ENCODE data around the gene WWC2.

Gene WWC2

DNA sequence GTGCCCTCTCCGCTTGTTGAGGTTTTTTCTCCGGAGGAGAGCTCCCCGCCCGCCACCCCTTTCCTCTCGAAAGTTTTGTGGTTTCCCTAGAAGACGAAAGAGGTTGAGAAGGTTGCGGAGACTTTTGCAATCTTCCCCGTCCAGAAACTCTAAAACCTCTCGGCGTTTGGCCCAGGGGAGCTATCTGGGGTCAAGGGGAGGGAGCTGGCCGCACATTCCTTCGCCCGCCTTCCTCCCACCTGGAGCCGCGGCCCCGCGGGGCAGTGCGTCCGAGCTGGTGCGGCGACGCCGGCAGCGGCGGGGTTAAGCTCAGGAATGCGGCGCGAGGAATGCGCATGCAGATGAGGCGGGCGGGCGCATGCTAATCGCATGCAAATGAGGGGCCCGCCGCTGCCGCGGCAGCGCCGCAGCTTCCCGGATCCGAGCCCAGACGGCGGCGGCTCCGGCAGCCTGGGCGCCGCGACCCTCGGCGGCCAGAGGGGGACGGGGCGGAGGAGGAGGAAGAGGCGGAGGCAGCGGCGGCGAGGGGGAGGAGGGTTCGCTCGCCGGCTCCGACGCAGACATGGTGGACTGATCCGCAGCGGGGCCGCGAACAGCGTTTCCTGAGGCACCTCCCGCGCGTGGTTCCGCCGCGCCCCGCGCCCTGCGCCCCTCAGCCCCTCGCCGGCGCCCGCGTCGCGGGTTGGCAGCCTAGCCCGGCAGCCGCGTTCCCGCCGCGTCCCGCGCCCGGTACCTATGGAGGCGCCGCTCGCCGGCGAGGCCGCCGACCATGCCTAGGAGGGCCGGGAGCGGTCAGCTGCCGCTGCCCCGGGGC lies at the start of gene WWC2:
WWC2 (plus strand) TSS at position 535 of the 814 bp plus-strand sequence; CDS start at position 770, 235 bp downstream.
- peak; percentile 86 for DNase-seq

DNA sequence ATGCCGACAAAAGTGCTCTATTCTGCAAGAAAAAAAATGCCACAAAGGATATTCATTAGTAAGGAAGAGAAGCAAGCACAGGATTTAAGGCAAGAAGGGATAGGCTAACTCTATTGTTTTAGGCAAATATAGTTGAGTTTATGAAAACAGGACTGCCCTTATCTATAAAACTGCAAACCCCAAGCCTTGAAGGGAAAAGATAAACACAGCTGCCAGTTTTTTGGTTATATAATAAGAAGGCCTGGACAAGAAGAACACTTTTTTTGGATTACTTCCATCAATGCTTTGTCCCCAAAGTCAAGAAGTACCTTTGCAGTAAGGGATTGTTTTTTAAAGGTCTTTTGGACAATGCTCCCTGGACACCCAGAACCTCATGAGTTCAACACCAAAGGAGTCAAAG lies 45.4 kb upstream of the WWC2 start:
- no peak for DNase-seq

DNA sequence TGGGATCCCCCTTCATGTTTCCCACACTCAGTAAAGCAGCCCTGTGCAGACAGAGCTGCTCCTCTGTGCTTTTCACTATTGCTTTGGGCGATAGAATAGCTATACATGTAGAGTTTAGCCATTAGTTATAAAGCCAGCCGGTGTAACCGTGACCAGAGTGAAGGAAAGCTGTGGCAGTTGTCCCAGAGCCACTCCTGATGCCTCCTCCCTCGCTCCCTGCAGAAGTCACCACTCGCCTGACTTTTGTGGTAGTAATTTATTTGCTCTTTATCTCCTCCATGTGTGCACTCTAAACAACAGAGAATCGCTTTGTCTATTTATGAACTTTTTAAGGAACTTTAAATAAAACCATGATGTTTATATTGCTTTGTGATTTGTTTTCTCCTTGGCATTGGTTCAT lies 41.8 kb upstream of the WWC2 start:
- DNase-seq = no peak

DNA sequence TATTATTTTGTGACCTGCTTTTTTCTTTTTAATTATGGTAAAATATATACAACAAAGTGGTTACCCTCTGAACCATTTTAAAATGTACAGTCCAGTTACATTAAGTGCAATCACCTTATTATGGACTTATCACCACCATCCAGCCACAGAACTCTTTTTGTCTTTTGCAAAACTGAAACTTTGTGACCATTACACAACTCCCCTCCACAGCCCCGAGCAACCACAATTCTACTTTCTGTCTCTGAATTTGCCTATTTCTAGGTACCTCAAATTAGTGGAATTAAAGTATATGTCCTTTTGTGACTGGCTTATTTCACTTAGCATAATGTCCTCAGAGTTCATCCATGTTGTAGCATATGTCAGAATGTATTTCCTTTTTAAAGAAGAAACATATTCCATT lies 39.3 kb upstream of the WWC2 start:
- no peak for DNase-seq

DNA sequence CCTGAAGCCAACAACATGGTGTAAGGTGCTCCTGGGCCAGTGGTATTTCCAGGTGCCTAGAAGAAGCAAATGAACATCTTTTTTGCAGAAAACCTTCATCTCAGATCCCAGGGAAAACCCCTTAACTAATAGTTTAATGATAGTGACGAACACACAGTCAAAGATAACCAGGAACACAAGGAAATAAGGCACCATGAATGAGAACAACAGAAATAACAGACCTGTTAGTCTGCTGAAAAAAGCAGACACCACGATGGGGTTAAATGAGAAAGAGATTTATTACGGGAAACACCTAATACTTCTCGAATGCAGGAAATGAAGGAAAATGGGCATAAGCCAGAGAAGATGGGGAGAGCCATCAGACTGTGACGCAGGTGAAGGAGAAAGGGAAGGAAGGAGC lies 30.6 kb upstream of the WWC2 start:
- no peak for DNase-seq

DNA sequence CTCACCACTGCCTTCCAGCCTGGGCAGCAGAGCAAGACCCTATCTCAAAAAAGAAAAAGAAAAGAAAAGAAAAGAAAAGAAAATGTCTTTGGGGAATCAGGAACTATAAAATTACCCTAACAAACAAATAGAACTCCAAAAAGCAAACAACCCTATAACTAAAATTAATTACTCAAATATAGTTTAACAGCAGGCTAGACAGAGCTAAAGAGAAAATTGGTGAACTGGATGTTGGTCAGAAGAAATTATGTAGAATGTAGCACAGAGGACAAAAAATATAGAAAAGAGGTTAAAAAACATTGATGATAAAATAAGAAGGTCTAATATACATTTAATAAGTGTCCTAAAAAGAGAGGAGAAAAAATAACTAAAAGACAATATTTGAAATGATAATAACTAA lies 27.8 kb upstream of the WWC2 start:
- no peak for DNase-seq

DNA sequence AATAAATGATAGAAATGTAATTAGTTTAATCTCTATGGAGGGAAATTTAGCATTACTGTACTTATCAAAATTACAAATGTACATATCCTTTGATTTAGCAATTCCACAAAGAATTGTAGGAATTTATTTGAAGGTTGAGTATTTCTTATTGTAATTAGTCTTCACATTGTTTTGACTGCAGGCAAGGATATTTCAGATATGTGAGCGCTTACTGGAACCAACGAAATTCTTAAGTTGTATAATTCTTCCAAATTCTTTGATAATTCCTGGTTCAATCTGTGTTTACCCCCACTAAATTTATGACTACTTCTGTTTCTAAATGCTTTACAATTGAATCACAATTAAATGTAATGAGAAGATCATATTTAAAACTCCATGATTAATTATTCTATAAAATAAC lies 26.9 kb upstream of the WWC2 start:
- no peak for DNase-seq

DNA sequence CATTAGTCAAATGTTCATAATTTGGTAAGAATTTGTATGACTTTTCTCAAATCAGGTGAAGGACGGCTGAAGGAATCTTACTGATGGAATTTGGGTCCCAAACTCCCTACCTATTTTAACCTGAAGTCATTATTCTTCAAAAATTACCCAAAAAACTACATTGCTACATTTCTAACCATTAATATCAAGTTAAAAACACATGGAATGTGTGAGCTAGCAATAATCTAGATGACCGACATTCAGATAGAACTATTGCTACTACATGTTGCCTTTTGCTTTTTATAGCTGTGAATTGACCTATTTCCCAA lies 25.3 kb upstream of the WWC2 start:
- no peak for DNase-seq

DNA sequence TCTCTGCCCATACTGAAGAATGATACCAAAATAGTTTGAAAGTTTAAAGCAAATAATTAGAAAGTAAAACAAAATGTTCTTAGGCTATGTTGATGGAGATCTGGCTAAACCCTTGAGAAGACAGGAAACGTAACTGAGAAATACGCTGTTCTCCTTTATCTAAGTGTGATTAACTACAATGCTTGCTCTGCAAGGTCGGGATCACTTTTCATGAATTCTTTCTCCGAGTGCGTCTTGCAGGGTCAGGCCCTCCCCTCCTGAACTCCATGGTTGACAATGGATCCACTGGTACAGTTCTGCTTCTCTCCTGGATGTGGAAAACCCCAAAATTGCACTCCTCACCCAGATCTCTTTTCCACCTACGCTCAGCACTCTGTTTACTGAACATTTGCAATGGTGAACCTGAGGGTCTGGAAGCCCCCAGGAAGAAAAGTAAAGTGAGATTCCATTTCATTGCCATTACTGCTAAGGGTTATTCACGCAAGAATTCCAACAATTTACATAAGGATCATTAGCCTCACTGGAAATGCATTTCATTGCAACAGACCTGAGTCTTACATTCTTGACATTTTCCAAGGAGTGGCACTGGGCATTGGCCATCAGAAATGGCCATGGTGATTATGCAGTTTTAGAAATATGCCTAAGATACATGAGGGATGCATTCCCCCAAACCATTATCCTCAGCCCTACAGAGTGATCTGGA lies 24.6 kb upstream of the WWC2 start:
- DNase-seq = no peak

DNA sequence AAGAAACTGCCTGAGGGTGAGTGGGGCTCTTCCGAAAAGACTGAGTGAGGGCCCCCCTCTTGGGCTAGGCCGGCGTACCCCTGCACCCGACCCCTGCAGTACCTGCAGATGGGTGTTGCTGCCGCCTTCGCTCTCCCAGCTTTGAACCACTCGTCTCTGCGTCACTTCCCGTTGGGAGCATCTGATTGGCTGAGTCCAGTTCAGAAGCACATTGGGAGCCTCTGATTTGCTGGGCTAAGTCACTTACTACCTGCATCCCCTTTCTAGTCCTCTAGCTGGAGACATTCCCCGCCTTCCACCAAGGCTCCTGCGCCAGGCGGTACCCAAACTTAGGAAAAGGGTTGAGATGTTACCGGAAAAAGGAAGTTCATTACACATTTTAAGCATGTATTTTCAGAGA lies 20.4 kb upstream of the WWC2 start:
- DNase-seq = no peak

DNA sequence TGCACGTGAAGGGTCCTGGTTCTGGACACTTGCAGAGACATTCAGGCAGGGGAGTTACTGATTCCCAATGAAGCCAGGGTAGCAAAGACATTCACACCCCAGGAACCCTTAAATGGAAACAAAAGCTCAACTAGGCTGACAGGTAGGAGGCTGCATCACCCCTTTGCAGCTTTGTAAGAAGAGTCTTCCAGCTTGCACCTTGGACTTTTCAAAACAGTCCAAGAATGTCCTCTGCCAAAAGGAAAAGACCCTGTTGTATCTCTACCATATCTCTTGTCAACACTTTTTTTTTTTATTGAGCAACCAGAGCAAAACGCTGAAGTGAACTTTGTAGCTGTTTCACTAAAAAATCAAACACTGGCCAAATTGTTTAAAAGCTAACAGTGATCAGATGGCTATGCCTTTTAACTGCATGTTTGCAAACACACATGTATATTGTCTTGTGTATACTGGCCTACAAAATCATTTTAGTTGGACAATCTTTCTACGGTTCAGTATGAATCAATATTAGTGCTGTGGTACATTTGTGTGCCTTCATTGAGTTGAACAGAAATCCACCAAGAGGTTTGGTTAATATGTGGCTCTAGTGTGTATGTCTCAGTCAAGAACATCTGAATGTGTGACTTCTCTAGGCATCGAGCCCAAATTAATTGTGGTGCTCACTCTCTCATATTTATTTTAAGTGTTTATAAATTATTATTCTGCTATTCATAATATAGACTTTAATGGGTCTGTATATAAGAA lies 18.5 kb upstream of the WWC2 start:
- no peak for DNase-seq

DNA sequence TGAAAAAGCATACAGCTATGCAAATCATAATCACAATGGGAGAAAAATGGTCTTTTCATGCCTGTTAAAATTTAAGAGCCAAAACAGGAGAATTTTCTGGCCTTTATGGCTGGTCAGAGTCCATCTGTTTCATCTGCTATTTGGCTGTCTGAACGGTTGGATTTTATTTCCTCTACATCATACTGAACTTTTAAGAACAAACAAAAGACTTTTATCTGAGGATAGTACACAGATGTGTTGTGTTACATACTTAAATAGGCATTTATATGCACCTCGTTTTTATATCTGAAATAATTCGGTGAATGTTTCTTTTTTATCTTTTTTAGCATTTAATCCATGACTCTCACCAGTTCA lies 18.0 kb upstream of the WWC2 start:
- no peak for DNase-seq

DNA sequence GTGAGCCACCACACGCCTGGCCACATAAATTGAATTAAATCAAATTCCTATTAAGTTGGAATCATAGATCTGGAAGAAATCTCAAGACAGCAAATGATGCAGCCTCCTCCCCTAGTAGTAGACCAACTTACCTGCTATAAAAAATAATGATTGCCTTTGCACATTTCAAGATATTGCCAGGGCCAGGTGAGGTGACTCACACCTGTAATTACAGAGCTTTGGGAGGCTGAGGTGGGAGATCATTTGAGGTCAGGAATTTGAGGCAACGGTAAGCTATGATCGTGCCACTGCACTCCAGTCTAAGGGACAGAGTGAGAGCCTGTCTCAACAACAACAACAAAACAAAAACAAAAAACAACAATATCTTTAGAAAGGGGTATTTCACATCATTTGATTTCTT lies 17.0 kb upstream of the WWC2 start:
- no peak for DNase-seq

DNA sequence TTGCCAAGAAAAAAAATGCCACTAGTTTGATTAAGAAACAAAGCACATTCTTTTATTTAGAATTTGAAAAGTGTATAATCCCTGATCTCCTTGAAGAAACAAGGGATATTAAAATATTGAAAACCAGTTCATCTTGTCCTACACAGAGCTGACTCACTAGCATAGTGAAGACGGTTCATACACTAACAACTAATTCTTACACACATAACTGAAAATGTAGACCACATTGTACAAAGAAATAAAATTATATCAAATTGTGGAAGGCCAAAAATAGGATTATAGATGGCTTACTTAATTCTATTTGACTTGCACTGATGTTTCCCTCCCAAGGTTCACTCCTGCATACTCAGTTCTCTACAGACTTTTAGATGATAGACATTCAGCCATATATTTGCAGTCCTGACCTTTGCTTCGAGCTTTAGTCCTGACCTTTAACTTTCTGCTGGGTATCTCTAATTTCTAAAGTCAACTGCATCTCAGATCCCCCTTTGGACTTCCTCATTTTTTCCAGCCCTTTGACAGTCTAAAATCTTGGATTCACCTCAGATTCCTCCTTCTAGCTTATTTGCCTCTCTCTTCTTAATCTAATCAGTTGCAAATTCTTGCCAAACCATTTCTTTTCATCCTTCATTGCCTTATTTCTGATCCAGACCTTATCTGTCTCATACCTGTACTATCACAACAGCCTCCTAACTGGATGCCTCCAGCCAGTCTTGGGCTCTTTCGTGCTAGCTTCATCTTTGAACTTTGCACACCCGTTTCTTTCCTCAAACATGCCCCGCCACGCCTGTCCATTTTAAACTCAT lies 4.5 kb upstream of the WWC2 start:
- DNase-seq = no peak

DNA sequence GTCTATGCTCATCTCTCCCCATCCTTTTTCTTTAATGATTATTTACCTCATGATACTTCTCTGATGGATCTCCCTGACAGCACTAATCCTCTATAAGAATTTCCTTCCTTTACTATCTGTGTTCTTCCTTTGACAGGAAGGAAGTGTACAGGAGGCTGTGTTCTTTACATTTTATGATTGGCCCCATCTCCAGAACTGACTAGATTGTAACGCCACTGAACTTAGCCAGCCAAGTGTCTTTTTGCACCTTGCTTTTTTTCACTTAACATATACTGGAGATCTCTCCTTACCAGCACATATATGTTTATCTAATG lies 3.9 kb upstream of the WWC2 start:
- DNase-seq = no peak

DNA sequence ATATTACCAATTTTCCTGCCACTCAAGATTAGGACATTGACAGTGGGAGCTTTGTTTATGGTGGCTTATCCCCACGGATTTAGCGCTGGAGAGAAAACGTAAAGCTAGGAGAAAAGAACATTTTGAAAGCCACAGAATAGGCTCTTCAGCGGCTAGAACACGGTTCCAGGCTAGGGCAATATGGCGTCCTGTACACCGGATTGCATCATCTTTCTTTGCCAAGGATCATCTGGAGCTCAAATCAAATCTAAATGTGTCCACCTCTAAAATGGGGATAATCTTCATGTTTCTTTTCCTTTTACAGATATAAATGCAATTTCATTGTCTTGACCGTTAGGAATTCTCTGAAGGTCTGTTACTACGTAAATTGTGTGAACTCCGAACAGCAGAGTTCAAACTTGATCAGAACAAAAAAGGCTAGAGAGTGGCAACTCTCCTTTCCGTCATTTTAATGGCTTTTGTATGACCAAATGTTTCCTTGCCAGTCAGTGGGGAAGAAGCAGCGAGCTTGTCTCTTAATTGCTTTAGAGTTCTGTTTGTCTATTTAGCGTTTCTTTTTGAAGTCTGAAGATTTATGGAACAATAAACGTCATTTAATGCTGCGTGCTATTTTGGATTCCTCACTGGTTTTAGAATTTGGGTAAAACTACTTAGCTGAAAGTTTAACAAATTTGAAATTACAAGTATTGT lies 2.6 kb upstream of the WWC2 start:
- DNase-seq = no peak

DNA sequence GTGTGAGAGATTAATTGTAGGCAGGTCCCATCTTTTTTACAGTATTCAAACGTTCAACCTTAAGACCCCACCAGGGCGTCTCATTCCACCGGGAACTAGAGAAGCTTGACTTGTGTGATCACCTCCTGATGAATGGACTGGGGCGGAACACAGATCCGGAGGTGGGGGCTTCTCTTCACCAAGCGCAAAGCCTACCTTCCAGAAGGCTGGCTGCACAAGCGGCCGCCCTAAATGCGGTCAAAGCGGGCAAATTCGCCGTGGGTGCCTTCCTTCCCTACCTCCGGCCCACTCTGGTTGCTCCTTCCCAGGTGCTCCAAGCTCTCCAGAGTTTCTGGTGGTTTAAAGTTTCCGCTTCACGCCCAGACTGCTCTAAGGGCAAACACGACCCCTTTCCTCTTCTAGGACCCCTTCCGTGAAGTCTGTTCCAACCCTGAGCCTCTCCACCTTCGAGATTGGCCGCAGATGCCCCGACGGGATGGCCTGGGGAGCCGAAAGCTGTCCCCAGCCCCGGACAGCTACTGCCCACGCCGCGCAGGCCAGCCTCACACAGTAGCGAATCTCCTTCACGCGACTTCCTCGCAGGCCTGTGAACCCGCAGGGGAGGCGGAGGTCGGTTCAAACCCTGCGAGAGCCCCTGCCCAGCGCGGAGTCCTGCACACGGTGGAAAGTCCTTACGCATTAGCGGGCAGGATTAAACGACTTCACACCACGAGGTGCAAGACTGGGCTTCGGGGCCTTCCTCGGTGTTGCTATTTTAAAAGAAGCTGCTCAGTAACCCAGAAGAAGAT lies 1.6 kb upstream of the WWC2 start:
- DNase-seq = no peak

DNA sequence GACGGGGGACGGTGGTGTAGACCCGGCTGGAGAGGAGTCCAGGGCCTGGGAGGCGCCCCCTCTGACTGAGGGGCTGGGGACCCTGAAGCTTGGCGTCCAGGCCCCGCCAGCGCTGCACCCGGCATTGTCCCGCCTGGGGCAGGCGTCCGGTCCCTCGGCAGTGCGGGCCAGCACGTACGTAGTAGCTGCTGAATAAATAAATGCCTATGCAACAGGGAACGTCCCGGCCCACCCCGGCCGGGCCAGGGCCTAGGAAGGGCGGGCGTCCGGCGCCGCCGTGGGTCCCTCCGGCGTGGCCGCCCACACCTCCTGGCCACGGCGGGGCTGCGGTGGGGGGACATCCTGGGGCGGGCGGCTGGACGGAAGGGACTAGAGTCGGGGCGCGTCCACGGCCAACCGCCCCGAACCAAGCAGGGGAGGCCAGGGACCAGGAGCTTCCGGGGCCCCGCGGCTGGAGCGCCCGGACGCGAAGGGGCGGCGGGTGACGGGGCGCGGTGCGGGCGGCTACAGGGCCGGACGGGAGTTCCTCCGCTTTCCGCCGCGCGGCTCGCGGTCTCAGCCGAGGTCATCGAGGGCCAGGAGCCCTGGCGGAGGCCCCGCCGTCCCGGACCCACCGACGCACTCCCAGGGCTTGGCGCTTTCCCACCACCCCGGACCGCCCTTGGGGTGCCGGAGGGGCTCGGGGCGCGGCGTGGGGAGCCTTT lies 886 bp upstream of the WWC2 start:
- DNase-seq = peak; percentile 28

DNA sequence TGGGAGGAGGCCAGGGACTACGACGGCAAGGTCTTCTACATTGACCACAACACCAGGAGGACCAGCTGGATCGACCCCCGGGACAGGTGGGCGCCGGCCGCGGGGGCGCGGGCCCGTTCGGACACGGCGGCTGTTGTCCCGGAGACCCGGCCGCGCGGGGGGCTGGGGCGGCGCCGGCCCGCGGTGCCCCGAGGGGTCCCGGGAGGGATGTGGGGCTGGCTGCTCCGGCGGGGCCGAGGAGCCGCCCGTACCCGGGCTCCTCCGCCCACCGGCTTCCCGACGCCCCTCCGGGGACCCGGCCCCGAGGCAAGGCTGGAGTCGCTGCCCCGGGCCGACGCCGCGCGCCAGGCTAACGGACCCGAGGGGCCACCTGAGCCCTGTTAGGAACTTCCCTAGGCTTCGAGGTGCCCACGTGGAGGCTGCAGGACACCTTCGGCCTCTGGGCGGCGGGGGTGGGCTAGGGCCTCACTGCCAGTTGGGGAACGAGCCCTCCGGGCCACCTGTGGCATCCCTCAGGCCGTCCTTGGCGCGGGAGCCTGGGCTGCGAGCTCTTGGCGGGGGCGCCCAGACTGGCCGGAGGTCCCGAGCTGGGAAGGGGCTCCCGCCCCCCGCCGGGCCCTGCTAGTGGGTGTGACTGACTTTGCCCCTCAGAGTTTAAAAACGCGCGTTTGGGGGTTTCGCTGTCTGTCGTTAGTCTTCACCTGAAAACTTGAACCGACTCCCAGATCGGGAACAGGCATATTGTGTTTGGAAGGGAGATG lies 660 bp downstream of the WWC2 start:
- no peak for DNase-seq

DNA sequence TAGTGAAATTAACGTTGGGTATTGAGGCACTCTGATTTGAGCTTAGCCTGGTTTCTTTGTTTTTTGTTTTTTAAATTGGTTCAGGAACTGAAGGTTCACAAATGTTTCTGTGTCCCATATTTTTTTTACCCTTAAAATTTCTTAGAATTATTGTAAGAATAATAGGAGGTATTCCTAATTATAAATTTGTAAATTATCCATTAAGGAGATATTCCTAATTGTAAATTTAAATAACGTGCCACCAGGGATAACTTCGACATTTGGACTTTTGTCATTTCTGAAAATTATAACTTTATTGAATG lies 1.2 kb downstream of the WWC2 start:
- DNase-seq = no peak

DNA sequence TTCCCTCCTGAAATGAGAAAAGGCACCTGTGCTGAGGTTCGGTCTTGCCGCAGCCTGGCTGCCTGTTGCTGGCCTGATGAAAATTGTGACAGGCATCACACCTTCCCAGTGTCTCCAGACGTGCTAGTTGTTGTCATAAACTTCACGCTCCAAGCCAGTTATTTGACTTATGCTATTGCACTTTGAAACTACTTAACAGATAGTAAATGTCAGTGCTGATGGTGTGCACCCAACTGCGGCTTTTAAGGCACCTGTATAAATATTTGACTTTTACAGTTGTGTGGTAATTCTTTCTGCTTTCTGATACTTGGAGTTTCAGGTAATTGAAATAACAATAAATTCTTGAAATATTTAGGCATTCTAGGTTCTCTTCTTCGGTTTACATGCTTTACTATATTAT lies 1.8 kb downstream of the WWC2 start:
- no peak for DNase-seq
